ENCODE measurements around the gene GRIA3.

- TF ChIP-seq POLR2A (IDR thresholded peaks at IDR 0.05) (no peak), POLR2AphosphoS5 (IDR thresholded peaks at IDR 0.05) (no peak)
Observed at GRCh38 chrX:123140904-123141303, 43.2 kb upstream of the GRIA3 start.
